ENCODE results near the gene RPIA.

GRCh38 chr2:88651646-88652045 lies 39.8 kb upstream of the RPIA start:
- TF ChIP-seq, protein P1, sequence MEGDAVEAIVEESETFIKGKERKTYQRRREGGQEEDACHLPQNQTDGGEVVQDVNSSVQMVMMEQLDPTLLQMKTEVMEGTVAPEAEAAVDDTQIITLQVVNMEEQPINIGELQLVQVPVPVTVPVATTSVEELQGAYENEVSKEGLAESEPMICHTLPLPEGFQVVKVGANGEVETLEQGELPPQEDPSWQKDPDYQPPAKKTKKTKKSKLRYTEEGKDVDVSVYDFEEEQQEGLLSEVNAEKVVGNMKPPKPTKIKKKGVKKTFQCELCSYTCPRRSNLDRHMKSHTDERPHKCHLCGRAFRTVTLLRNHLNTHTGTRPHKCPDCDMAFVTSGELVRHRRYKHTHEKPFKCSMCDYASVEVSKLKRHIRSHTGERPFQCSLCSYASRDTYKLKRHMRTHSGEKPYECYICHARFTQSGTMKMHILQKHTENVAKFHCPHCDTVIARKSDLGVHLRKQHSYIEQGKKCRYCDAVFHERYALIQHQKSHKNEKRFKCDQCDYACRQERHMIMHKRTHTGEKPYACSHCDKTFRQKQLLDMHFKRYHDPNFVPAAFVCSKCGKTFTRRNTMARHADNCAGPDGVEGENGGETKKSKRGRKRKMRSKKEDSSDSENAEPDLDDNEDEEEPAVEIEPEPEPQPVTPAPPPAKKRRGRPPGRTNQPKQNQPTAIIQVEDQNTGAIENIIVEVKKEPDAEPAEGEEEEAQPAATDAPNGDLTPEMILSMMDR (IDR thresholded peaks at IDR 0.05), result no peak
- no peak for TF ChIP-seq POLR2A (IDR thresholded peaks at IDR 0.05)
- TF ChIP-seq POLR2AphosphoS5 (IDR thresholded peaks at IDR 0.05), result no peak
